IMR-90 (cell line): Measurements from ENCODE around the gene PSAPL1. TPM values are rescaled to one million over a fixed set of nuclear protein-coding genes. Genes with fewer than 3 reads are reported as not detected.

Experiments
- ATAC-seq: fragments of 200-7000 bp; cut with Tn5 transposase; 2 replicates; pipeline ENCODE4 v1.9.1; 2020; ENCODE audit warnings: low read depth, mild to moderate bottlenecking, moderate library complexity
- BruUV-seq: library from RNA; stranded (reverse); fragments of 400-500 nt; replicated peaks from 2 replicates; lab custom pipeline; 2021; lab: Mats Ljungman, UMichigan
- CTCF ChIA-PET: fragments of 300-600 bp; formaldehyde crosslinking; extraction: SDS; loops from one replicate; lab custom pipeline; 2021; ENCODE audit warnings: antibody characterized with exemption; lab: Yijun Ruan, JAX
- POLR2A ChIA-PET: fragments of 300-600 bp; sonication (Branson Sonifier 250); formaldehyde crosslinking; loops from one replicate; lab custom pipeline; 2022; ENCODE audit warnings: antibody characterized with exemption; ENCODE audit not compliant: unreplicated experiment; lab: Charles Lee
- DNase-seq: peaks from one replicate; pipeline ENCODE4 v3.0.0; 2013
- H2AFZ ChIP-seq: replicated peaks from 2 replicates; pipeline ENCODE3; 2013; ENCODE audit warnings: low read length, mild to moderate bottlenecking; ENCODE audit not compliant: poor library complexity
- H2AK5ac ChIP-seq: 2 replicates; pipeline ENCODE4 v1.6.1; 2013; ENCODE audit warnings: low read depth, low read length, inconsistent platforms
- H2AK9ac ChIP-seq: replicated peaks from 2 replicates; pipeline ENCODE3; 2013; ENCODE audit warnings: mild to moderate bottlenecking, low read depth, low read length, moderate library complexity; ENCODE audit not compliant: poor library complexity
- H2BK120ac ChIP-seq: 2 replicates; pipeline ENCODE4 v1.6.1; 2013; ENCODE audit warnings: low read depth, low read length, inconsistent platforms
- H2BK15ac ChIP-seq: 3 replicates; pipeline ENCODE4 v1.6.1; 2013; ENCODE audit warnings: low read depth, low read length, inconsistent platforms
- H2BK20ac ChIP-seq: 2 replicates; pipeline ENCODE4 v1.6.1; 2013; ENCODE audit warnings: low read depth, mild to moderate bottlenecking, inconsistent platforms, low read length, moderate library complexity
- H2BK5ac ChIP-seq: 2 replicates; pipeline ENCODE4 v1.6.1; 2013; ENCODE audit warnings: mild to moderate bottlenecking, low read depth, low read length, inconsistent platforms; ENCODE audit not compliant: poor library complexity, severe bottlenecking
- H3K14ac ChIP-seq: replicated peaks from 2 replicates; pipeline ENCODE4 v1.6.1; 2013; ENCODE audit warnings: low read depth, low read length, inconsistent platforms
- H3K18ac ChIP-seq: 2 replicates; pipeline ENCODE4 v1.6.1; 2013; ENCODE audit warnings: low read depth, low read length, control low read depth
- H3K23ac ChIP-seq: 2 replicates; pipeline ENCODE4 v1.6.1; 2013; ENCODE audit warnings: low read depth, low read length, inconsistent platforms
- H3K27ac ChIP-seq: 2 replicates; pipeline ENCODE4 v1.5.1; 2013; ENCODE audit warnings: mild to moderate bottlenecking, control low read depth, low read length; ENCODE audit not compliant: insufficient read depth
- H3K27me3 ChIP-seq: 2 replicates; pipeline ENCODE4 v1.6.1; 2013; ENCODE audit warnings: low read length; ENCODE audit not compliant: control insufficient read depth, insufficient read depth
- H3K36me3 ChIP-seq: 2 replicates; pipeline ENCODE4 v1.6.1; 2013; ENCODE audit warnings: low read length, mixed read lengths; ENCODE audit not compliant: control insufficient read depth, insufficient read depth
- H3K4ac ChIP-seq: 2 replicates; pipeline ENCODE4 v1.6.1; 2013; ENCODE audit warnings: low read depth, low read length, inconsistent platforms
- H3K4me1 ChIP-seq: 2 replicates; pipeline ENCODE4 v1.6.1; 2013; ENCODE audit warnings: low read length, mixed read lengths; ENCODE audit not compliant: control insufficient read depth, insufficient read depth
- H3K4me2 ChIP-seq: 2 replicates; pipeline ENCODE4 v1.6.1; 2013; ENCODE audit warnings: low read depth, mild to moderate bottlenecking, control low read depth, low read length, moderate library complexity
- H3K4me3 ChIP-seq: 2 replicates; pipeline ENCODE4 v1.5.1; 2013; ENCODE audit warnings: low read depth, mild to moderate bottlenecking, control low read depth, low read length, moderate library complexity; ENCODE audit not compliant: insufficient read depth
- H3K56ac ChIP-seq: 2 replicates; pipeline ENCODE4 v1.6.1; 2013; ENCODE audit warnings: low read length, inconsistent platforms; ENCODE audit not compliant: insufficient read depth; ENCODE audit errors: extremely low read depth
- H3K79me1 ChIP-seq, 2 experiments: 2 replicates each; pipeline ENCODE4 v1.6.1; 2013; ENCODE audit warnings: low read length in 2 of 2, inconsistent platforms in 1 of 2, low read depth in 1 of 2
- H3K9ac ChIP-seq: 2 replicates; pipeline ENCODE4 v1.6.1; 2013; ENCODE audit warnings: low read depth, low read length, control low read depth
- H3K9me1 ChIP-seq: 2 replicates; pipeline ENCODE4 v1.6.1; 2013; ENCODE audit warnings: low read length, inconsistent platforms; ENCODE audit not compliant: insufficient read depth
- H3K9me3 ChIP-seq: 2 replicates; pipeline ENCODE4 v1.6.1; 2013; ENCODE audit warnings: low read length; ENCODE audit not compliant: control insufficient read depth, insufficient read depth
- H4K20me1 ChIP-seq: 2 replicates; pipeline ENCODE4 v1.6.1; 2013; ENCODE audit warnings: low read length, inconsistent platforms; ENCODE audit not compliant: insufficient read depth
- H4K5ac ChIP-seq: 2 replicates; pipeline ENCODE4 v1.6.1; 2013; ENCODE audit warnings: mild to moderate bottlenecking, low read depth, low read length, control low read depth
- H4K8ac ChIP-seq, 2 experiments: 2 replicates each; pipeline ENCODE4 v1.6.1; 2013; ENCODE audit warnings: low read depth in 2 of 2, low read length in 2 of 2, control low read depth in 1 of 2, inconsistent platforms in 1 of 2
- H4K91ac ChIP-seq: 2 replicates; pipeline ENCODE4 v1.6.1; 2013; ENCODE audit warnings: low read depth, low read length, inconsistent platforms; ENCODE audit not compliant: insufficient read depth
- BHLHE40 ChIP-seq: fragments of 150-350 bp; IDR thresholded peaks from 2 replicates; pipeline ENCODE4 v1.6.1; 2016; ENCODE audit warnings: mild to moderate bottlenecking, low read depth, low read length
- MAZ ChIP-seq: IDR thresholded peaks from 2 replicates; pipeline ENCODE4 v1.6.1; 2012; ENCODE audit warnings: low read depth, mild to moderate bottlenecking, low read length, improper control_type of control experiment, moderate library complexity, borderline replicate concordance
- MXI1 ChIP-seq: IDR thresholded peaks from 2 replicates; pipeline ENCODE4 v1.6.1; 2012; ENCODE audit warnings: low read depth, mild to moderate bottlenecking, low read length, moderate library complexity, borderline replicate concordance
- NFE2L2 ChIP-seq: fragments of 150-350 bp; IDR thresholded peaks from 2 replicates; pipeline ENCODE4 v1.6.1; 2016; ENCODE audit warnings: low read depth, mild to moderate bottlenecking, low read length
- WGBS, 2 experiments: methylation state at CpG; one replicate each; pipeline versions ENCODE4 v1.1.5 to v1.1.7; 2013; ENCODE audit warnings: missing lambda C conversion rate in 2 of 2; ENCODE audit not compliant: insufficient read length in 1 of 2; ENCODE audit errors: extremely low coverage in 2 of 2; 5-methylcytosine and 5-hydroxymethylcytosine counted together
- dilution Hi-C: fragments of 300-500 bp; cut with HindIII; formaldehyde crosslinking; loops from one replicate; pipeline ENCODE4 v1.14.3; 2018; ENCODE audit warnings: low sequenced_read_pairs; ENCODE audit not compliant: unreplicated experiment
- in situ Hi-C: fragments of 300-500 bp; cut with MboI; formaldehyde crosslinking; loops from 3 replicates; pipeline ENCODE4 v1.14.3; 2019; ENCODE audit warnings: low sequenced_read_pairs, inconsistent platforms, mixed read lengths
- intact Hi-C: fragments of 100-400 bp; cut with micrococcal nuclease; formaldehyde crosslinking; loops from 2 replicates; pipeline ENCODE4 v1.10.0; 2022
- polyA plus RNA-seq, 3 experiments: library from polyadenylated mRNA; depleted of rRNA; stranded (reverse); fragments of >200 nt; gene quantifications; 2 replicates each; pipeline ENCODE4 v1.2.3, GENCODE V29; 2012; ENCODE audit warnings: low replicate concordance in 1 of 3
- total RNA-seq: library from RNA; depleted of rRNA; stranded (reverse); fragments of >200 nt; gene quantifications from 2 replicates; pipeline ENCODE4 v1.2.3, GENCODE V29; 2012
- TF ChIP-seq, protein P1 (sequence below): fragments of 150-350 bp; IDR thresholded peaks from 2 replicates; pipeline ENCODE4 v1.6.1; 2016; ENCODE audit warnings: low read depth, mild to moderate bottlenecking, low read length, moderate library complexity, borderline replicate concordance
- TF ChIP-seq, protein P2 (sequence below): conservative IDR thresholded peaks from 2 replicates; pipeline ENCODE4 v1.5.1; 2012; ENCODE audit warnings: mild to moderate bottlenecking, low read depth, low read length, improper control_type of control experiment
- TF ChIP-seq, protein P3 (sequence below): fragments of 150-350 bp; IDR thresholded peaks from 2 replicates; pipeline ENCODE4 v1.6.1; 2017; ENCODE audit warnings: mild to moderate bottlenecking, antibody characterized with exemption, low read length, low read depth

Gene PSAPL1
- total and polyA plus RNA-seq, 2 of the 4 experiments (the other 2 are of a cell fraction), result not detected

DNA sequence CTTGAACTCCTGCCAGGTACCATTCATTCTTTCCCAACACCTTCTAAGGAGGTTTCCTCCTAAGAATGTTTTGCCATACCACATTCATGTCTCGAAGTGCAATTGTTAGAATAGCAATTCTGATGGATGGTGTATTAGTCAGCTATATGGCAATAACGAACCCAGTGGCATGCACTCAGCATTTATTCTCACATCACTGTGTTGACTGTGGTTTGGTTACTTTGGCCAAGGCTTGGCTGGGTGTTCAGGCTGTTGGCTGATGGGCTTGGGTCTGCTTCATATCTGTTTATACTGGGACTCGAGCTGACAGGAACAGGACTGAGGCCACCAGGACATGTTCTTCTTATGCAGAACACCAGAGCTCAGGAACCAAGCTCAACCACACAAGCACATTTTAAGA lies 31.7 kb downstream of the PSAPL1 start:
- ChIA-PET POLR2A (no interaction called here), CTCF (no interaction called here)
- Histone ChIP-seq H3K4me1 (no peaks in the 10 kb centered on the region), H3K9me1 (no peaks in the 10 kb centered on the region), H3K56ac (no peak overlapping the region), H2BK5ac (no peak overlapping the region), H2BK120ac (no peak overlapping the region), H3K9ac (no peak overlapping the region), H2BK15ac (no peak overlapping the region), H3K9me3 (no peaks in the 10 kb centered on the region), H3K23ac (no peak overlapping the region), H3K36me3 (no peaks in the 10 kb centered on the region), H2AK5ac (no peak overlapping the region), H2AK9ac (no peak overlapping the region), H2BK20ac (no peak overlapping the region), H3K4ac (no peak overlapping the region), H3K27me3 (peaks cover 13% of the 10 kb centered on the region), H4K91ac (no peak overlapping the region), H3K4me3 (no peak overlapping the region), H3K4me2 (no peak overlapping the region), H3K18ac (no peak overlapping the region), H3K27ac (no peak overlapping the region), H4K8ac (no peak overlapping the region), H3K79me1 (no peaks in the 10 kb centered on the region), H4K20me1 (no peaks in the 10 kb centered on the region), H3K14ac (no peak overlapping the region), H4K5ac (no peak overlapping the region), H2AFZ (no peak overlapping the region)
- no TSS peak for BruUV-seq
- in situ Hi-C loops (no loop called here), dilution Hi-C loops (no loop called here), intact Hi-C loops (no loop called here)
- no peak for ATAC-seq
- no peak for DNase-seq
- TF ChIP-seq, protein P1, sequence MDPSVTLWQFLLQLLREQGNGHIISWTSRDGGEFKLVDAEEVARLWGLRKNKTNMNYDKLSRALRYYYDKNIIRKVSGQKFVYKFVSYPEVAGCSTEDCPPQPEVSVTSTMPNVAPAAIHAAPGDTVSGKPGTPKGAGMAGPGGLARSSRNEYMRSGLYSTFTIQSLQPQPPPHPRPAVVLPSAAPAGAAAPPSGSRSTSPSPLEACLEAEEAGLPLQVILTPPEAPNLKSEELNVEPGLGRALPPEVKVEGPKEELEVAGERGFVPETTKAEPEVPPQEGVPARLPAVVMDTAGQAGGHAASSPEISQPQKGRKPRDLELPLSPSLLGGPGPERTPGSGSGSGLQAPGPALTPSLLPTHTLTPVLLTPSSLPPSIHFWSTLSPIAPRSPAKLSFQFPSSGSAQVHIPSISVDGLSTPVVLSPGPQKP, result no peak
- TF ChIP-seq, protein P2, sequence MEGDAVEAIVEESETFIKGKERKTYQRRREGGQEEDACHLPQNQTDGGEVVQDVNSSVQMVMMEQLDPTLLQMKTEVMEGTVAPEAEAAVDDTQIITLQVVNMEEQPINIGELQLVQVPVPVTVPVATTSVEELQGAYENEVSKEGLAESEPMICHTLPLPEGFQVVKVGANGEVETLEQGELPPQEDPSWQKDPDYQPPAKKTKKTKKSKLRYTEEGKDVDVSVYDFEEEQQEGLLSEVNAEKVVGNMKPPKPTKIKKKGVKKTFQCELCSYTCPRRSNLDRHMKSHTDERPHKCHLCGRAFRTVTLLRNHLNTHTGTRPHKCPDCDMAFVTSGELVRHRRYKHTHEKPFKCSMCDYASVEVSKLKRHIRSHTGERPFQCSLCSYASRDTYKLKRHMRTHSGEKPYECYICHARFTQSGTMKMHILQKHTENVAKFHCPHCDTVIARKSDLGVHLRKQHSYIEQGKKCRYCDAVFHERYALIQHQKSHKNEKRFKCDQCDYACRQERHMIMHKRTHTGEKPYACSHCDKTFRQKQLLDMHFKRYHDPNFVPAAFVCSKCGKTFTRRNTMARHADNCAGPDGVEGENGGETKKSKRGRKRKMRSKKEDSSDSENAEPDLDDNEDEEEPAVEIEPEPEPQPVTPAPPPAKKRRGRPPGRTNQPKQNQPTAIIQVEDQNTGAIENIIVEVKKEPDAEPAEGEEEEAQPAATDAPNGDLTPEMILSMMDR, result no peak
- TF ChIP-seq, protein P3, sequence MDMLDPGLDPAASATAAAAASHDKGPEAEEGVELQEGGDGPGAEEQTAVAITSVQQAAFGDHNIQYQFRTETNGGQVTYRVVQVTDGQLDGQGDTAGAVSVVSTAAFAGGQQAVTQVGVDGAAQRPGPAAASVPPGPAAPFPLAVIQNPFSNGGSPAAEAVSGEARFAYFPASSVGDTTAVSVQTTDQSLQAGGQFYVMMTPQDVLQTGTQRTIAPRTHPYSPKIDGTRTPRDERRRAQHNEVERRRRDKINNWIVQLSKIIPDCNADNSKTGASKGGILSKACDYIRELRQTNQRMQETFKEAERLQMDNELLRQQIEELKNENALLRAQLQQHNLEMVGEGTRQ, result no peak
- TF ChIP-seq MXI1 (no peak), BHLHE40 (no peak), MAZ (no peak), NFE2L2 (no peak)
- no CpG with 5 or more reads among the region's 3 CpGs for WGBS, 2 experiments
